ENCODE measurements around the gene UNC5A.

Gene UNC5A

GRCh38 chr5:176929654-176930053 lies 119.3 kb downstream of the UNC5A start:
- no peak for DNase-seq (ENCODE audit: low read depth, low spot score)

All from astrocyte of the hippocampus (primary cell).